ENCODE data around the gene CRYBA4.

DNA sequence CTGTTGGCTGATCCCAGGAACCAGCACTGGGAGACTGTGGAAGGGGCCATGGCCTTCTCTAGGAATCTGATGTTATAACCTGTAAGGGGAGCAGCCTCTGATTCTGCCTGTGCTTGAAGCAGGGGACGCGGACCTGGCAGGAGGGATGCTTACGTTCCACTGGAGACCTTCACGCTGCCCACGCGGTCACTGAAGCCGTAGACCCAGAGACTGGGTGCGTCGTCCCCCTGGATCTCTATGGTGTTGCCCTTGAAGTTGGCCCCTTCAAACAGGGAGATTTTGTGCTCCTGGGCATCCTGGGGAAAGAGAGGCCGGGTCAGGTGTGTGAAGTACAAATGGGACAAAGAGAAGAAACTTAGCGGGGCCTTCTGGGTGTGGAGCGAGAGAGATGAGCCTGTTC is 20.0 kb upstream of the CRYBA4 start:
- no peak for TF ChIP-seq POLR2A (IDR thresholded peaks at IDR 0.05)
- no peak for TF ChIP-seq EP300 (IDR thresholded peaks at IDR 0.05)

All from tibial nerve (tissue), 3 donors.